Measurements from ENCODE around the gene MARK3. TPM values are rescaled to one million over a fixed set of nuclear protein-coding genes. Genes with fewer than 3 reads are reported as not detected.

MARK3 gene
- total and polyA plus RNA-seq, 2 donors (not counting 1 experiment from before 2014, with no cell fraction given): 73.0 to 142 TPM

DNA sequence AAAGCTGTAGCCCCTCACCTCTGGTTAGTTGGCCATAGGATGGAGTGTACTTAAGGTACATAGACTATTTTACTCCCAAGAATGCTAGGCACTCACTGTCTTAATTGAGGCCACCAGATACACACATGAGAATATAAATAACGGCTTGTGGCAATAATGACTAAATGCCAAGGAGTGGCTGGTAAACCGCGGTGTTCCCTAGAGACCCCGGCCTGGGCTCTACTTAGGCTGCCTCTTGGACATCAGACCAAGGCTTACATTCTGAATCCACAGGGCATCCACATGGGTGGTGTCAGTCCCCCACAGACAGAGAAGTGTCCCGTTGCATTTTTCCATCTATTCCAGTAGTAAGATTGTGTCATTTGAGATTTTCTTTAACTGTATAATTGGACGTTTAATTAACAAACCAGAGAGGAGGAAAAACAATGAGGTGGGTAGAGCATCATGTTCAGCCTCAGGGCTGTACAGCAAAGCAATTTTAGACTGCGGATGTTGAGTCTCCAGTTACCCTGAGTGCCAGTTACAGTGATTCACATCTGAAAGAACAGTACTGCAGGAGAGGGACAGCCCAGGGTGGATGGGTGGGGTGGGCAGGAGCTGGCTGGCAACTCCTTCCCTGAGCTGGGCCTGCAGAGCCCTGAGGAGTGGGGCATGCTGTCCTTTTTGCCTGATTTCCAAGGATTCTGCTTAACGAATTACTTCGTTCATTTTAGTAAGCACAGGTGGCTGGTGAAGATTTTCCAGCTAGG lies 116.9 kb downstream of the MARK3 start:
- intact Hi-C loops (cut with micrococcal nuclease): no loop called here
- Mint-ChIP-seq H3K4me1 (peaks cover 8% of the 10 kb centered on the region), H3K9me3 (ENCODE audit: insufficient read depth) (no peaks in the 10 kb centered on the region), H3K27me3 (no peaks in the 10 kb centered on the region), H3K27ac (no peak overlapping the region), H3K4me3 (no peak overlapping the region)
- ChIA-PET POLR2A (no interaction called here), CTCF (interaction anchor here (0.8 to 2.3 kb wide), 7 partner anchors 9 to 45 kb away, joined by 3 to 18 read pairs (median 3); no protein-coding TSS in a partner anchor)
- Histone ChIP-seq H2AFZ (ENCODE audit: insufficient read depth, low read depth, low read length, poor library complexity, severe bottlenecking) (no peak overlapping the region), H3K27ac (ENCODE audit: low read length in 2 of 2) (no peak overlapping the region), H3K79me2 (ENCODE audit: control insufficient read depth, insufficient read depth, low read length) (no peaks in the 10 kb centered on the region), H3K4me2 (replicated peaks; ENCODE audit: low read depth, low read length, poor library complexity, severe bottlenecking) (no peak overlapping the region), H3K4me1 (ENCODE audit: control insufficient read depth in 2 of 2, insufficient read depth in 2 of 2, low read length in 2 of 2) (no peaks in the 10 kb centered on the region), H3K9me3 (ENCODE audit: control extremely low read depth in 1 of 3, control insufficient read depth in 2 of 3, insufficient read depth in 1 of 3, low read length in 2 of 3) (no peaks in the 10 kb centered on the region), H4K20me1 (ENCODE audit: control insufficient read depth, insufficient read depth, low read length, poor library complexity, severe bottlenecking) (peaks cover 10% of the 10 kb centered on the region), H3K9ac (ENCODE audit: low read length) (no peak overlapping the region), H3K4me3 (ENCODE audit: control extremely low read depth in 1 of 5, extremely low read depth in 1 of 5, insufficient read depth in 1 of 5, low read depth in 2 of 5, low read length in 4 of 5) (no peak overlapping the region), H3K27me3 (replicated peaks in 1 of 4; ENCODE audit: control extremely low read depth in 1 of 4, control insufficient read depth in 3 of 4, insufficient read depth in 4 of 4, low read length in 3 of 4) (no peaks in the 10 kb centered on the region), H3K36me3 (replicated peaks in 1 of 2; ENCODE audit: control extremely low read depth in 1 of 2, control insufficient read depth in 1 of 2, extremely low read depth in 1 of 2, insufficient read depth in 2 of 2, low read length in 1 of 2) (peaks cover under 1 to 60% of the 10 kb centered on the region in 2 experiments)
- TF ChIP-seq EZH2 (IDR thresholded peaks at IDR 0.05; ENCODE audit: borderline replicate concordance, insufficient read depth, low read depth, low read length, poor library complexity, severe bottlenecking): no peak
- TF ChIP-seq, protein P1, sequence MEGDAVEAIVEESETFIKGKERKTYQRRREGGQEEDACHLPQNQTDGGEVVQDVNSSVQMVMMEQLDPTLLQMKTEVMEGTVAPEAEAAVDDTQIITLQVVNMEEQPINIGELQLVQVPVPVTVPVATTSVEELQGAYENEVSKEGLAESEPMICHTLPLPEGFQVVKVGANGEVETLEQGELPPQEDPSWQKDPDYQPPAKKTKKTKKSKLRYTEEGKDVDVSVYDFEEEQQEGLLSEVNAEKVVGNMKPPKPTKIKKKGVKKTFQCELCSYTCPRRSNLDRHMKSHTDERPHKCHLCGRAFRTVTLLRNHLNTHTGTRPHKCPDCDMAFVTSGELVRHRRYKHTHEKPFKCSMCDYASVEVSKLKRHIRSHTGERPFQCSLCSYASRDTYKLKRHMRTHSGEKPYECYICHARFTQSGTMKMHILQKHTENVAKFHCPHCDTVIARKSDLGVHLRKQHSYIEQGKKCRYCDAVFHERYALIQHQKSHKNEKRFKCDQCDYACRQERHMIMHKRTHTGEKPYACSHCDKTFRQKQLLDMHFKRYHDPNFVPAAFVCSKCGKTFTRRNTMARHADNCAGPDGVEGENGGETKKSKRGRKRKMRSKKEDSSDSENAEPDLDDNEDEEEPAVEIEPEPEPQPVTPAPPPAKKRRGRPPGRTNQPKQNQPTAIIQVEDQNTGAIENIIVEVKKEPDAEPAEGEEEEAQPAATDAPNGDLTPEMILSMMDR (IDR thresholded peaks at IDR 0.05): no peak
- ATAC-seq (ENCODE audit: low read depth) (no peak), DNase-seq (no peak)
- WGBS (ENCODE audit: insufficient coverage): 78% methylated on average over 5 of the region's 9 CpGs

DNA sequence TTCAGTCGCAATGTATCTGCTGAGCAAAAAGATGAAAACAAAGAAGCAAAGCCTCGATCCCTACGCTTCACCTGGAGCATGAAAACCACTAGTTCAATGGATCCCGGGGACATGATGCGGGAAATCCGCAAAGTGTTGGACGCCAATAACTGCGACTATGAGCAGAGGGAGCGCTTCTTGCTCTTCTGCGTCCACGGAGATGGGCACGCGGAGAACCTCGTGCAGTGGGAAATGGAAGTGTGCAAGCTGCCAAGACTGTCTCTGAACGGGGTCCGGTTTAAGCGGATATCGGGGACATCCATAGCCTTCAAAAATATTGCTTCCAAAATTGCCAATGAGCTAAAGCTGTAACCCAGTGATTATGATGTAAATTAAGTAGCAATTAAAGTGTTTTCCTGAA lies 117.7 kb downstream of the MARK3 start:
- no peak overlapping the region for H3K4me2 ChIP-seq (replicated peaks; ENCODE audit: low read depth, low read length, poor library complexity, severe bottlenecking)
- WGBS (ENCODE audit: insufficient coverage): 91% methylated on average over 14 of the region's 18 CpGs
- H3K9me3 ChIP-seq (ENCODE audit: control extremely low read depth in 1 of 3, control insufficient read depth in 2 of 3, insufficient read depth in 1 of 3, low read length in 2 of 3): no peaks in the 10 kb centered on the region
- H3K4me1 ChIP-seq (ENCODE audit: control insufficient read depth in 2 of 2, insufficient read depth in 2 of 2, low read length in 2 of 2): no peaks in the 10 kb centered on the region
- intact Hi-C loops (cut with micrococcal nuclease): no loop called here
- no peaks in the 10 kb centered on the region for H3K9me3 Mint-ChIP-seq (ENCODE audit: insufficient read depth)
- DNase-seq (no peak), ATAC-seq (ENCODE audit: low read depth) (no peak)
- no peak overlapping the region for H2AFZ ChIP-seq (ENCODE audit: insufficient read depth, low read depth, low read length, poor library complexity, severe bottlenecking)
- ChIA-PET POLR2A (no interaction called here), CTCF (interaction anchor here (1.0 to 1.7 kb wide), 5 partner anchors 14 to 54 kb away, joined by 3 to 8 read pairs (median 3); no protein-coding TSS in a partner anchor)
- no peaks in the 10 kb centered on the region for H3K27me3 ChIP-seq (replicated peaks in 1 of 4; ENCODE audit: control extremely low read depth in 1 of 4, control insufficient read depth in 3 of 4, insufficient read depth in 4 of 4, low read length in 3 of 4)
- TF ChIP-seq, protein P1 (IDR thresholded peaks at IDR 0.05): no peak
- TF ChIP-seq EZH2 (IDR thresholded peaks at IDR 0.05; ENCODE audit: borderline replicate concordance, insufficient read depth, low read depth, low read length, poor library complexity, severe bottlenecking): no peak
- H3K4me1 Mint-ChIP-seq: peaks cover 8% of the 10 kb centered on the region
- H3K79me2 ChIP-seq (ENCODE audit: control insufficient read depth, insufficient read depth, low read length): no peaks in the 10 kb centered on the region
- H4K20me1 ChIP-seq (ENCODE audit: control insufficient read depth, insufficient read depth, low read length, poor library complexity, severe bottlenecking): peaks cover 10% of the 10 kb centered on the region
- no peak overlapping the region for H3K27ac ChIP-seq (ENCODE audit: low read length in 2 of 2)
- no peaks in the 10 kb centered on the region for H3K27me3 Mint-ChIP-seq
- no peak overlapping the region for H3K4me3 ChIP-seq (ENCODE audit: control extremely low read depth in 1 of 5, extremely low read depth in 1 of 5, insufficient read depth in 1 of 5, low read depth in 2 of 5, low read length in 4 of 5)
- no peak overlapping the region for H3K27ac Mint-ChIP-seq
- H3K4me3 Mint-ChIP-seq: no peak overlapping the region
- peaks cover 0 to 60% of the 10 kb centered on the region in 2 experiments for H3K36me3 ChIP-seq (replicated peaks in 1 of 2; ENCODE audit: control extremely low read depth in 1 of 2, control insufficient read depth in 1 of 2, extremely low read depth in 1 of 2, insufficient read depth in 2 of 2, low read length in 1 of 2)
- H3K9ac ChIP-seq (ENCODE audit: low read length): no peak overlapping the region

Data from B cell (primary cell).